GM23338 (cell line): Measurements from ENCODE around the gene MRPL27.

Experiments used
- ETS1 ChIP-seq: IDR thresholded peaks from 2 replicates; pipeline ENCODE4 v1.6.1; 2016; ENCODE audit warnings: antibody characterized with exemption
- EZH2phosphoT487 ChIP-seq: fragments of 200-600 bp; sonication (generic); IDR thresholded peaks from one replicate; pipeline ENCODE4 v1.8.1; 2018; ENCODE audit warnings: antibody characterized with exemption; ENCODE audit not compliant: unreplicated experiment
- NANOG ChIP-seq: IDR thresholded peaks from 2 replicates; pipeline ENCODE4 v1.6.1; 2016; ENCODE audit warnings: antibody characterized with exemption, borderline replicate concordance
- POLR2AphosphoS5 ChIP-seq: IDR thresholded peaks from 2 replicates; pipeline ENCODE4 v1.6.1; 2016; ENCODE audit warnings: antibody characterized with exemption, low read depth
- ZNF114 ChIP-seq: fragments of 250-450 bp; sonication (Bioruptor Pico); IDR thresholded peaks from 2 replicates; pipeline ENCODE4 v1.5.0; 2020; ENCODE audit warnings: mild to moderate bottlenecking, moderate library complexity
- TF ChIP-seq, protein P1 (sequence below), 2 experiments: fragments of 200-600 bp in 1 of 2; sonication (generic) in 1 of 2; conservative IDR thresholded peaks; 2 replicates each; pipeline versions ENCODE4 v1.5.1 to v1.6.1; 2016 to 2017; ENCODE audit warnings: antibody characterized with exemption in 2 of 2, low read depth in 2 of 2, mild to moderate bottlenecking in 2 of 2, moderate library complexity in 1 of 2

DNA sequence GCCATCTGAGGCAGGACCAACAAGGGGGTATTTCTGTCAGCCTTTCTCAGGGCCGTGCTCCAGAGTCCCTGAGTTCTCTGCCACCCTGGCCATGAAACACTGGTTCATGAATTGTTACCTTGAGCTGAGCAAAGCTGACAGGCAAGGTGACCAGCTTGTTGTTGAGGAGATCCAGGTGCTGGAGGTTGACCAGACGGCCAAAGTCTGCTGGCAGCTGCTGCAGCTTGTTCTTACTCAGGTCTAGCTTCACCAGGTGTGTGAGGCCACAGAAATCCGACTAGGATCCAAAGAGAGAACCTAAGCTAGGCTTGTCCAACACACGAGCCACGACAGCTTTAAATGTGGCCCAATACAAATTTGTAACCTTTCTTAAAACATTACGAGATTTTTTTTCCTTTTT lies 19.6 kb upstream of the MRPL27 start:
- TF ChIP-seq, protein P1, sequence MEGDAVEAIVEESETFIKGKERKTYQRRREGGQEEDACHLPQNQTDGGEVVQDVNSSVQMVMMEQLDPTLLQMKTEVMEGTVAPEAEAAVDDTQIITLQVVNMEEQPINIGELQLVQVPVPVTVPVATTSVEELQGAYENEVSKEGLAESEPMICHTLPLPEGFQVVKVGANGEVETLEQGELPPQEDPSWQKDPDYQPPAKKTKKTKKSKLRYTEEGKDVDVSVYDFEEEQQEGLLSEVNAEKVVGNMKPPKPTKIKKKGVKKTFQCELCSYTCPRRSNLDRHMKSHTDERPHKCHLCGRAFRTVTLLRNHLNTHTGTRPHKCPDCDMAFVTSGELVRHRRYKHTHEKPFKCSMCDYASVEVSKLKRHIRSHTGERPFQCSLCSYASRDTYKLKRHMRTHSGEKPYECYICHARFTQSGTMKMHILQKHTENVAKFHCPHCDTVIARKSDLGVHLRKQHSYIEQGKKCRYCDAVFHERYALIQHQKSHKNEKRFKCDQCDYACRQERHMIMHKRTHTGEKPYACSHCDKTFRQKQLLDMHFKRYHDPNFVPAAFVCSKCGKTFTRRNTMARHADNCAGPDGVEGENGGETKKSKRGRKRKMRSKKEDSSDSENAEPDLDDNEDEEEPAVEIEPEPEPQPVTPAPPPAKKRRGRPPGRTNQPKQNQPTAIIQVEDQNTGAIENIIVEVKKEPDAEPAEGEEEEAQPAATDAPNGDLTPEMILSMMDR (conservative IDR thresholded peaks at IDR 0.05; ENCODE audit: low read depth in 2 of 2) = no peak
- TF ChIP-seq ETS1 (no peak), EZH2phosphoT487 (no peak), NANOG (no peak), ZNF114 (CRISPR knock-in tag) (no peak), POLR2AphosphoS5 (no peak)
